Measurements from ENCODE around the gene SIX5. TPM values are rescaled to one million over a fixed set of nuclear protein-coding genes. Genes with fewer than 3 reads are reported as not detected.
A peak's percentile ranks its signal among the peaks of the same experiment; 100 is the strongest.
"Not testable (repeated sequence)": the region's sequence is repeated elsewhere in the genome, so short reads cannot be mapped to it uniquely, and the experiment has no call there.

Gene SIX5
- total and polyA plus RNA-seq, 9 of the 15 experiments (the other 6 are each of a cell fraction or from before 2014, with no cell fraction given), result 1.4 to 17.2 (median 7.4) TPM; not detected in 2

GRCh38 chr19:45800070-45800553 is 31.1 kb upstream of the SIX5 start (continued):
- 0 out of 2 replicates have a peak, but pooled peaks have one; percentile 33 for TF ChIP-seq NFE2 (IDR thresholded peaks at IDR 0.05; ENCODE audit: low read depth)
- no peak for TF ChIP-seq VEZF1 (CRISPR knock-in tag; IDR thresholded peaks at IDR 0.05)
- no peak for TF ChIP-seq ZNF324 (CRISPR knock-in tag; IDR thresholded peaks at IDR 0.05)

GRCh38 chr19:45799541-45799940 is 30.5 kb upstream of the SIX5 start:
- H3K9me1 ChIP-seq (ENCODE audit: control insufficient read depth, insufficient read depth, low read length); H3K9me3 ChIP-seq (replicated peaks; ENCODE audit: control insufficient read depth, insufficient read depth, low read depth, low read length); H3K27ac ChIP-seq (ENCODE audit: extremely low read depth, low read depth, low read length); H2AFZ ChIP-seq (ENCODE audit: low read depth, low read length); H3K27me3 ChIP-seq (ENCODE audit: control insufficient read depth in 2 of 2, insufficient read depth in 2 of 2, low read length in 2 of 2); in situ Hi-C loops (cut with MboI); H3K4me2 ChIP-seq (ENCODE audit: insufficient read depth, low read length); H4K20me1 ChIP-seq (replicated peaks; ENCODE audit: control insufficient read depth, insufficient read depth, low read length); H3K9ac ChIP-seq (ENCODE audit: insufficient read depth in 1 of 2, low read depth in 2 of 2, low read length in 2 of 2); H3K79me2 ChIP-seq (ENCODE audit: control insufficient read depth, insufficient read depth, low read length); ATAC-seq; H3K36me3 ChIP-seq (ENCODE audit: control insufficient read depth, insufficient read depth, low read length); DNase-seq (ENCODE audit: extremely low read depth in 1 of 4, low spot score in 3 of 4); BruUV-seq (replicated peaks); FAIRE-seq; H3K4me3 ChIP-seq; TF ChIP-seq ZNF740 (tag; IDR thresholded peaks at IDR 0.05): not testable (repeated sequence)
- 0 out of 2 replicates have a peak, but pooled peaks have one; percentile 3 for TF ChIP-seq ZNF740 (CRISPR knock-in tag; IDR thresholded peaks at IDR 0.05)
- WGBS (ENCODE audit: insufficient coverage, low coverage, missing lambda C conversion rate), result 76% methylated on average over 4 of the region's 5 CpGs
- ChIA-PET CTCF (ENCODE audit: low intra/inter-chr PET ratio) (interaction anchor here (0.6 to 2.7 kb wide), 2 partner anchors 10 to 30 kb away, joined by 3 to 22 read pairs; partner anchors contain the start of gene SIX5), POLR2A (interaction anchor here (0.5 to 1.7 kb wide), 5 partner anchors 10 to 303 kb away, joined by 3 to 7 read pairs (median 3); partner anchors contain the start of gene SIX5)
- intact Hi-C loops (cut with micrococcal nuclease), result loop anchor here (1.0 kb wide), 1 partner anchor 29 kb away; no protein-coding TSS in a partner anchor
- H3K4me1 ChIP-seq (replicated peaks in 1 of 2; ENCODE audit: control insufficient read depth in 2 of 2, insufficient read depth in 2 of 2, low read length in 2 of 2), result peaks cover 9 to 20% of the 10 kb centered on the region in 2 experiments; a peak in 3 of 5 replicates
